Stimulated activated naive CD8-positive, alpha-beta T cell treated with anti-CD3 and anti-CD28 coated beads, Interleukin-15, amount 100 ng/mL, for 72 hours (primary cell): Measurements from ENCODE around the gene STRN3.
"Not testable (repeated sequence)": the region's sequence is repeated elsewhere in the genome, so short reads cannot be mapped to it uniquely, and the experiment has no call there.

Experiments used
- ATAC-seq: fragments of 150-1000 bp; cut with Tn5 transposase; 2 replicates; pipeline ENCODE4 v1.10.0; 2021; ENCODE audit warnings: mild to moderate bottlenecking, moderate library complexity
- DNase-seq, 2 donors: peaks; one replicate each; pipeline ENCODE4 v3.0.0; 2021 to 2022
- H3K27ac Mint-ChIP-seq, 2 donors: one replicate each; pipeline ENCODE4 v1.8.0; 2022; ENCODE audit warnings: mild to moderate bottlenecking in 2 of 2, mixed read lengths in 2 of 2, moderate library complexity in 2 of 2
- H3K27me3 Mint-ChIP-seq: one replicate; pipeline ENCODE4 v1.8.0; 2022; ENCODE audit warnings: mixed read lengths
- H3K4me1 Mint-ChIP-seq: one replicate; pipeline ENCODE4 v1.8.0; 2022; ENCODE audit warnings: mild to moderate bottlenecking, mixed read lengths
- H3K4me3 Mint-ChIP-seq, 2 donors: one replicate each; pipeline ENCODE4 v1.8.0; 2022; ENCODE audit warnings: mild to moderate bottlenecking in 2 of 2, mixed read lengths in 2 of 2, moderate library complexity in 1 of 2
- H3K9me3 Mint-ChIP-seq, 2 donors: one replicate each; pipeline ENCODE4 v1.8.0; 2022; ENCODE audit warnings: mixed read lengths in 2 of 2

STRN3 gene

DNA sequence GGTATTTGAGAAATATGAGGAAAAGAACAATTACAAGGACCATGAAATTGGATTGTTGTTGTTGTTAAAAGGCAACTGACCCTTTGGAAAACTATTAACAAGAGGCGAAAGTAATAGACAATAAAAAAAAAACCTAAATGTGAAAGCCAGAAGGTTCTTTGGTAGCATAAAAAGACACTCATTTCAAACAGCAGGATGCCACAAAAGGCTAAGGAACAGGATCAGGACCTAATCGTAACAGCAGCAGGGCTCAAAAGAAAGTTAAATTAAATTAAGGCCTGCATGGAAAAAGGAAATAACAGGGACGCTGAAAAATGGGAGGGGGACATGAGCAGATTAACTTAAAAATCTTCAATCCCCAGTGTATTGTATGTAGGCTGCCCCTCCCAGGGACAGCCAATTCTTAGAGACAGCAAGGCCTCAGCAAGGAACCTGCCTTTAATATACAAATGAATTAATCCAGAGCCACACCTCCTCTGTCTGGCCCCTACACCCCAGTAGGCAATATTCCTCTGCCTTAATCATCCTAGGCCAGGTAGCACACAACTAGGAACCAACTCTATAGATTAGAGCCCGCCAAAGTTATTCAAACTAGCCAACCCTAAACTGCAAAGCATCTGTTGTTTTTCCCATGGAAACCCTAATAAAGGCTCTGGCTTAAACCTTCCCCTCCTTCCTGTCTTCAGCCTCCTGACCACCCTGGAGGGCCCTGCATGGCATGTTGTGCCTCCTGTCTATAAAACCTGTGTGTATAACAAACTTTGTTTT is 29.1 kb downstream of the STRN3 start:
- no peak for DNase-seq
- no peaks in the 10 kb centered on the region for H3K27me3 Mint-ChIP-seq
- ATAC-seq, result no peak
- no peak overlapping the region for H3K27ac Mint-ChIP-seq
- no peak overlapping the region for H3K4me3 Mint-ChIP-seq
- peaks cover 10 to 17% of the 10 kb centered on the region in 2 donors for H3K9me3 Mint-ChIP-seq
- peaks cover 45% of the 10 kb centered on the region for H3K4me1 Mint-ChIP-seq

- ATAC-seq, result no peak
- H3K9me3 Mint-ChIP-seq, result peaks cover 10 to 17% of the 10 kb centered on the region in 2 donors
- peaks cover 48% of the 10 kb centered on the region for H3K4me1 Mint-ChIP-seq
- no peak for DNase-seq
- peak overlapping the region in 1 of 2 donors; percentile 74 for H3K4me3 Mint-ChIP-seq
- no peak overlapping the region for H3K27ac Mint-ChIP-seq
- H3K27me3 Mint-ChIP-seq, result no peaks in the 10 kb centered on the region
These were observed 30.5 kb downstream of the STRN3 start for GRCh38 chr14:30995689-30996088.

DNA sequence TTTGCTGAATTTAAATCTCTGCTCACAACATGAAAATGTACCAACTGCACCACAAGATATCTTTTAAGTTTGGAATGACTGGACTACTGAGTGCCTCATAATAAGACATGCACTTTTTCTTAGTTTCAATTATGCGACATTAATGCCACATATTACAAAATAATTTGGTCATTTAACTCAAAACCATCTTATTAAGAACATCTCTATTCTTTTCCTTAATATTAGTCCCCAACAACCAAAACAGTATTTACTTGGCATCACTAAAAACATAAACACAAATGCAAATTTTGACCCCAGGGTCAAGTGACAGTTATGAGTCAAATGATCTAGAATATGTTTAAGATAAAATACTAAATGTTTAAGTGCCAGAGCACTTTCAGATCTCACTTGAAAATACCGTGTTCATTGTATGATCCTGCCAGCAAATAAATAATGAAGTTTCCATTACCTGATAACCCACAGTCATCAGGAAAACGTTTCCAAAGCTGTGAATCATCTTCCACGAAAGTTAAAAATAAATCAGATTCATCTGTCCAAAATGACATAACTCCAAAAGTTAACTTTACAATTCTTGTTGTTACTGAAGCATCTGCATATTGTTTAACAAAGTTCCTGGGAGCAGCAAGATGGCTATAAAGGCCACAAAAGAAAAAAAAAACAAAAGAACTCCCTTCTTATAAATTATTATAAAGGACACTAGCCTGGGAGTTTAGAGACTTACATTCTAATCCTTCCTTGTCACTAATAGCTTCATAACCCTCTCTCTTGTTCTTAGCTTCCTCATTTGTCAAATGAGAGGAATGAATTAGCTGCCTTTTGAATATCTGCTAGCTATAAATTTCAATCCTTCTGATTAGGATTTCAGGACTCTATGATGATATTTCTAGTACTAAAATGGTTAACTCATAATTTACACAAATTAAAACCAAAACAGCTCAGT is 31.2 kb downstream of the STRN3 start:
- H3K4me3 Mint-ChIP-seq, result peak overlapping the region; percentile 46 to 74
- no peaks in the 10 kb centered on the region for H3K27me3 Mint-ChIP-seq
- peaks cover 8 to 16% of the 10 kb centered on the region in 2 donors for H3K9me3 Mint-ChIP-seq
- peak overlapping the region; percentile 42 to 94 for H3K27ac Mint-ChIP-seq
- DNase-seq, result no peak
- H3K4me1 Mint-ChIP-seq, result peaks cover 49% of the 10 kb centered on the region
- peak; percentile 90 for ATAC-seq

GRCh38 chr14:30993071-30993470 is 33.1 kb downstream of the STRN3 start:
- Mint-ChIP-seq H3K27ac (no peak overlapping the region), H3K9me3 (no peaks in the 10 kb centered on the region), H3K27me3 (no peaks in the 10 kb centered on the region), H3K4me1 (peaks cover 65% of the 10 kb centered on the region), H3K4me3 (no peak overlapping the region)
- DNase-seq (no peak), ATAC-seq (peak; percentile 79)

DNA sequence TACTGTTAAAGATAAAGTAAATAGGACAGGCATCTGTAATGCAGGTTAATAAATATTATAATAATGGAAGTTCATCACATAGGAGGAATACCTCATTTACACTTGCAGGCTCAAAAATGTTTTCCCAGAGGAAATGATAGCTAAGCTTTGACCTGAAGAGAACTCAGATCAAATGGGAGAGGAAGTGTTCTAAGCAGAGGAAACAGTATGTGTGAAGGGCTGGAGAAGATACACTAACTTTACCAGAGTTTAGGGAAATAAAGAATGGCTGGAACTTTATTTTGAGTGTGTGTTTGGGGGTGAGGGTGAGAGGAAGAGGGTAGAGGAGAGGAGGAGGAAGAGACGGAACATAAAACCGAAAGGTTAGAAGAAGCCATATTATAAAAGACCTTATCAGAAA is 34.8 kb downstream of the STRN3 start:
- ATAC-seq, result no peak
- no peak for DNase-seq
- no peaks in the 10 kb centered on the region for H3K27me3 Mint-ChIP-seq
- no peak overlapping the region for H3K27ac Mint-ChIP-seq
- H3K9me3 Mint-ChIP-seq, result no peaks in the 10 kb centered on the region
- H3K4me3 Mint-ChIP-seq, result no peak overlapping the region
- peaks cover 51% of the 10 kb centered on the region for H3K4me1 Mint-ChIP-seq

DNA sequence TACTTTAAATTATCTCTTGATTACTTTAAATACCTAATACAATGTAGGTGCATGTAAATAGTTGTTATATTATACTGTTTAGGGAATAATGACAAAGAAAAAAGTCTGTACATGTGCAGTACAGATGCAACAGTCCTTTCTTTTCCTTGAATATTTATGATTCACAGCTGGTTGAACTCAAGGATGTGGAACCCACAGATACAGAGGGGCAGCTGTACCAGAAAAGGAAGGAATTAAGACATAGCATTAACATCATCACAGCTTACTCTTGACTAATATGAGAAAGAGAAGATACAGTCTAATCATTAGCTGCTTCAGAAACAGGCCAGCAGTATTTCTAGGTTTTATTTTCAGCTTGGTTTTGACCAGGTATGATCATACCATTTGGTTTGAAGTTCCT is 35.4 kb downstream of the STRN3 start:
- H3K9me3 Mint-ChIP-seq, result no peaks in the 10 kb centered on the region
- DNase-seq, result no peak
- no peaks in the 10 kb centered on the region for H3K27me3 Mint-ChIP-seq
- H3K4me3 Mint-ChIP-seq, result no peak overlapping the region
- peaks cover 48% of the 10 kb centered on the region for H3K4me1 Mint-ChIP-seq
- no peak overlapping the region for H3K27ac Mint-ChIP-seq
- no peak for ATAC-seq

DNA sequence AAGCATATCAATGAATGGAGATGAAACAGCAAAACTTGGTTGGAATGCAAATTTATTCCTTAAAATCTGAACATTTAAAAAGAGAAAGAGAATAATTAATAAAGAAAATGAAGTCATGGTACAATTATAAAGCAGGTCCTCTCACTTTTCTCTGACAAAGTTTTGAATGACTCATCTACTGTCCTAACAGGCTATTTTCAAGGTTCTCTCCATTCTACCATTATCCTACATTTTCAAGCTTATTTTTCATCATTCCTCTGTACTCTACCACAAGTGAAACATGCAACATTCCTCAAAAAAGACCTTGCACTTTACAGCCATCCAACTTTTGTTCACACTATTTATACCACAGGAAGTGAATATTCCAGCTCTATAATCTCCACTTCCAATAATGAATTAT is 37.7 kb downstream of the STRN3 start:
- Mint-ChIP-seq H3K4me3 (no peak overlapping the region), H3K27me3 (no peaks in the 10 kb centered on the region), H3K4me1 (peaks cover 38% of the 10 kb centered on the region), H3K9me3 (no peaks in the 10 kb centered on the region), H3K27ac (no peak overlapping the region)
- ATAC-seq (no peak), DNase-seq (no peak)

DNA sequence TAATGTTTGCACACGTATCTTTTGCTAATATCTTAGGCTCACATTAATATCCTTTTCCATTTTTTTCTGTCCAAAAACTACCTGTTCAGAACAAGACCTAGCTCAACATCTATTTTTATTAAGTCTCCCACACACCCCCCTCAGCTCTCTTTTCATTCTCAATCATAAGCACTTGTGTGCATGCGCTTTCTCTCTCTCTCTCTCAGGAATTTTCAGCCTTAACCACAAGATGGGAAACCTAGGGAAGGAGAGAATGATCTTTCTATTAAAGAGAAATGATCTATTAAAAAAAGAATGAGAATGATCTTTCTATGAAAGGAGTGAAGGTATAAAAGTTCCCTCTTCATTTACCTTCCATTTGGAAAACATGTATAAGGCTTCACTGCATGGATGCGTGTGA is 40.4 kb downstream of the STRN3 start:
- Mint-ChIP-seq H3K9me3 (no peaks in the 10 kb centered on the region), H3K4me1 (peaks cover 24% of the 10 kb centered on the region), H3K4me3 (no peak overlapping the region), H3K27me3 (no peaks in the 10 kb centered on the region), H3K27ac (peak overlapping the region in 1 of 2 donors; percentile 3)
- ATAC-seq (no peak), DNase-seq (no peak)

- Mint-ChIP-seq H3K4me1 (peaks cover 16% of the 10 kb centered on the region), H3K27ac (no peak overlapping the region), H3K27me3 (no peaks in the 10 kb centered on the region), H3K9me3 (no peaks in the 10 kb centered on the region), H3K4me3 (no peak overlapping the region)
- DNase-seq, result no peak
- no peak for ATAC-seq
These were observed 42.3 kb downstream of the STRN3 start for GRCh38 chr14:30983858-30984257.

GRCh38 chr14:30982533-30982932 is 43.6 kb downstream of the STRN3 start:
- Mint-ChIP-seq H3K9me3 (no peaks in the 10 kb centered on the region), H3K4me1 (peaks cover 10% of the 10 kb centered on the region), H3K27me3 (no peaks in the 10 kb centered on the region), H3K4me3 (no peak overlapping the region), H3K27ac (no peak overlapping the region)
- DNase-seq (no peak), ATAC-seq (no peak)

GRCh38 chr14:30980980-30981379 is 45.2 kb downstream of the STRN3 start:
- H3K27ac Mint-ChIP-seq, result peak overlapping the region in 1 of 2 donors; percentile 25
- H3K9me3 Mint-ChIP-seq, result no peaks in the 10 kb centered on the region
- DNase-seq, result no peak
- ATAC-seq, result no peak
- no peak overlapping the region for H3K4me3 Mint-ChIP-seq
- peaks cover 21% of the 10 kb centered on the region for H3K4me1 Mint-ChIP-seq
- no peaks in the 10 kb centered on the region for H3K27me3 Mint-ChIP-seq

GRCh38 chr14:30980106-30980704 is 46.0 kb downstream of the STRN3 start:
- not testable (repeated sequence) for H3K4me3 Mint-ChIP-seq, H3K27ac Mint-ChIP-seq, H3K27me3 Mint-ChIP-seq, H3K9me3 Mint-ChIP-seq
- DNase-seq (peak; percentile 28), ATAC-seq (peak; percentile 84)
- H3K4me1 Mint-ChIP-seq, result peaks cover 24% of the 10 kb centered on the region

- Mint-ChIP-seq H3K27ac (no peak overlapping the region), H3K4me3 (no peak overlapping the region), H3K27me3 (no peaks in the 10 kb centered on the region), H3K4me1 (peaks cover 48% of the 10 kb centered on the region), H3K9me3 (no peaks in the 10 kb centered on the region)
- no peak for ATAC-seq
- no peak for DNase-seq
These were observed 48.4 kb downstream of the STRN3 start for GRCh38 chr14:30977752-30978151.

DNA sequence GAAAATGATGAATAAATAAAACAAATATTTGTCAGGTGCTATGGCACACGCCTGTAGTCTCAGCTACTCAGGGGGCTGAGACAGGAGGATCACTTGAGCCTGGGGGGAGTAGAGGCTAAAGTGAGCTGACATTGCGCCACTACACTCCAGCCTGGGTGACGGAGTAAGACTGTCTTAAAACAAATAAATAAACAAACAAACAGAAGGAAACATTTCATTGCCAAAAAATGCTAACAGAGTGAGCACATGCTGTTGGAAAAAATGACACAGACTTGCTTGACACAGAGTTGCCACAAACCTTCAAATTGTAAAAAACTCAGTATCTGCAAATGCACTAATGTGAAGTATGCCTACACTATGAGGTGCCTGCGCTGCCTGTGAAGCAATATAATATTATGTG is 51.6 kb downstream of the STRN3 start:
- Mint-ChIP-seq H3K27me3 (no peaks in the 10 kb centered on the region), H3K9me3 (no peaks in the 10 kb centered on the region), H3K27ac (no peak overlapping the region), H3K4me1 (peaks cover 74% of the 10 kb centered on the region), H3K4me3 (no peak overlapping the region)
- ATAC-seq (no peak), DNase-seq (no peak)

GRCh38 chr14:30972882-30973582 is 53.1 kb downstream of the STRN3 start:
- Mint-ChIP-seq H3K27me3 (no peaks in the 10 kb centered on the region), H3K27ac (no peak overlapping the region), H3K4me1 (peaks cover 88% of the 10 kb centered on the region), H3K9me3 (no peaks in the 10 kb centered on the region), H3K4me3 (peak overlapping the region; percentile 2 to 27)
- no peak for ATAC-seq
- no peak for DNase-seq
